HCT116 (cell line): ENCODE measurements around the gene PPP2R5A. TPM values are rescaled to one million over a fixed set of nuclear protein-coding genes. Genes with fewer than 3 reads are reported as not detected.

Experiments
- ATAC-seq: fragments of 200-7000 bp; cut with Tn5 transposase; 2 replicates; pipeline ENCODE4 v1.9.1; 2020; ENCODE audit warnings: mild to moderate bottlenecking, moderate library complexity
- BruUV-seq: library from RNA; stranded (reverse); fragments of 400-500 nt; replicated peaks from 2 replicates; lab custom pipeline; 2021; lab: Mats Ljungman, UMichigan
- CTCF ChIA-PET: fragments of 300-600 bp; sonication (Branson Sonifier 250); formaldehyde crosslinking; loops from one replicate; lab custom pipeline; 2021; ENCODE audit warnings: antibody characterized with exemption; lab: Charles Lee
- POLR2A ChIA-PET: fragments of 300-600, 350-600 bp; sonication (Branson Sonifier 250); formaldehyde crosslinking; loops from one replicate; lab custom pipeline; 2021; ENCODE audit warnings: antibody characterized with exemption; lab: Charles Lee
- RAD21 ChIA-PET, 2 experiments: fragments of 300-600 bp; sonication (Branson Sonifier 250); formaldehyde crosslinking; loops; one replicate each; lab custom pipeline; 2023; ENCODE audit warnings: low total read pairs in 2 of 2; ENCODE audit not compliant: uncharacterized antibody in 2 of 2, unreplicated experiment in 2 of 2, low non-redundant PET in 1 of 2; lab: Charles Lee
- DNase-seq: peaks from one replicate; pipeline ENCODE4 v3.0.0-alpha.2; 2010; ENCODE audit warnings: low read depth, low spot score
- H2AFZ ChIP-seq: fragments of 200-600 bp; shearing (Covaris generic), sonication (generic); 2 replicates; pipeline ENCODE4 v1.6.1; 2017; ENCODE audit warnings: low read depth, mixed run types, mixed read lengths, antibody characterized with exemption, low read length; ENCODE audit not compliant: poor library complexity, severe bottlenecking
- H3K27ac ChIP-seq: 2 replicates; pipeline ENCODE4 v1.5.1; 2012; ENCODE audit warnings: low read depth, low read length
- H3K27me3 ChIP-seq: fragments of 200-600 bp; sonication (generic); 2 replicates; pipeline ENCODE4 v1.6.1; 2016; ENCODE audit warnings: mixed run types, low read length, mixed read lengths; ENCODE audit not compliant: insufficient read depth
- H3K36me3 ChIP-seq, 2 experiments: fragments of 200-500 bp in 1 of 2; fragments of 200-600 bp in 1 of 2; sonication (Bioruptor generic) in 1 of 2; sonication (generic) in 1 of 2; 2 replicates each; pipeline versions ENCODE4 v1.5.1 to v1.6.1; 2014 to 2016; ENCODE audit warnings: low read length in 2 of 2, inconsistent platforms in 1 of 2, mixed read lengths in 1 of 2, mixed run types in 1 of 2; ENCODE audit not compliant: insufficient read depth in 2 of 2, control insufficient read depth in 1 of 2
- H3K4me1 ChIP-seq, 2 experiments: fragments of 200-600 bp in 1 of 2; sonication (generic) in 1 of 2; 2 replicates each; pipeline versions ENCODE4 v1.5.1 to v1.6.1; 2012 to 2017; ENCODE audit warnings: low read length in 2 of 2, inconsistent platforms in 1 of 2, mild to moderate bottlenecking in 1 of 2, mixed read lengths in 1 of 2, mixed run types in 1 of 2, moderate library complexity in 1 of 2; ENCODE audit not compliant: insufficient read depth in 2 of 2, control insufficient read depth in 1 of 2
- H3K4me2 ChIP-seq: fragments of 200-600 bp; sonication (generic); 2 replicates; pipeline ENCODE4 v1.6.1; 2017; ENCODE audit warnings: mixed run types, low read length, mixed read lengths
- H3K4me3 ChIP-seq, 2 experiments: fragments of 200-600 bp in 1 of 2; sonication (generic) in 1 of 2; replicated peaks in 1 of 2; 2 replicates each; pipeline ENCODE4 v1.5.1; 2011 to 2016; ENCODE audit warnings: low read length in 2 of 2, control low read depth in 1 of 2, low read depth in 1 of 2, mild to moderate bottlenecking in 1 of 2, mixed read lengths in 1 of 2, mixed run types in 1 of 2
- H3K79me2 ChIP-seq: fragments of 200-600 bp; sonication (generic); 2 replicates; pipeline ENCODE4 v1.6.1; 2017; ENCODE audit warnings: mild to moderate bottlenecking, mixed run types, low read length, moderate library complexity, mixed read lengths; ENCODE audit not compliant: insufficient read depth
- H3K9ac ChIP-seq: fragments of 200-600 bp; sonication (generic); 2 replicates; pipeline ENCODE4 v1.6.1; 2016; ENCODE audit warnings: low read length, mixed read lengths
- H3K9me2 ChIP-seq: fragments of 200-600 bp; sonication (generic), shearing (Covaris generic); 2 replicates; pipeline ENCODE4 v1.6.1; 2017; ENCODE audit warnings: mixed run types, mild to moderate bottlenecking, moderate library complexity; ENCODE audit not compliant: insufficient read depth
- H3K9me3 ChIP-seq, 2 experiments: fragments of 200-500 bp in 1 of 2; fragments of 200-600 bp in 1 of 2; sonication (Bioruptor generic) in 1 of 2; sonication (generic) in 1 of 2; 2 replicates each; pipeline ENCODE4 v1.6.1; 2014 to 2017; ENCODE audit warnings: low read length in 2 of 2, mixed read lengths in 2 of 2, inconsistent platforms in 1 of 2, low read depth in 1 of 2, mild to moderate bottlenecking in 1 of 2, mixed run types in 1 of 2, moderate library complexity in 1 of 2; ENCODE audit not compliant: control insufficient read depth in 1 of 2, insufficient read depth in 1 of 2
- H4K20me1 ChIP-seq: fragments of 200-600 bp; sonication (generic), shearing (Covaris generic); 2 replicates; pipeline ENCODE4 v1.6.1; 2017; ENCODE audit warnings: mixed run types, mild to moderate bottlenecking, moderate library complexity; ENCODE audit not compliant: insufficient read depth
- CBX3 ChIP-seq: IDR thresholded peaks from 2 replicates; pipeline ENCODE4 v1.6.1; 2012; ENCODE audit warnings: low read depth
- CEBPB ChIP-seq: IDR thresholded peaks from 2 replicates; pipeline ENCODE4 v1.6.1; 2012; ENCODE audit warnings: low read depth
- EGR1 ChIP-seq: IDR thresholded peaks from 2 replicates; pipeline ENCODE4 v1.6.1; 2012; ENCODE audit warnings: low read depth
- ELF1 ChIP-seq: IDR thresholded peaks from 2 replicates; pipeline ENCODE4 v1.6.1; 2012; ENCODE audit warnings: low read depth, borderline replicate concordance
- EZH2 ChIP-seq: fragments of 200-600 bp; sonication (generic); IDR thresholded peaks from 2 replicates; pipeline ENCODE4 v1.6.1; 2017; ENCODE audit warnings: antibody characterized with exemption, mixed run types
- FOSL1 ChIP-seq: IDR thresholded peaks from 2 replicates; pipeline ENCODE4 v1.6.1; 2012; ENCODE audit warnings: low read depth
- JUND ChIP-seq: IDR thresholded peaks from 2 replicates; pipeline ENCODE4 v1.6.1; 2012
- POLR2A ChIP-seq: IDR thresholded peaks from 2 replicates; pipeline ENCODE4 v1.7.0; 2011; ENCODE audit warnings: borderline replicate concordance; ENCODE audit not compliant: insufficient read depth, insufficient read length; ENCODE audit errors: extremely low read depth
- POLR2AphosphoS5 ChIP-seq: IDR thresholded peaks from 2 replicates; pipeline ENCODE4 v1.6.1; 2011; ENCODE audit warnings: mild to moderate bottlenecking, low read depth, low read length, moderate library complexity
- RAD21 ChIP-seq: IDR thresholded peaks from 2 replicates; pipeline ENCODE4 v1.6.1; 2012; ENCODE audit warnings: low read depth, mild to moderate bottlenecking
- REST ChIP-seq: IDR thresholded peaks from 2 replicates; pipeline ENCODE4 v1.6.1; 2012; ENCODE audit warnings: low read depth
- SRF ChIP-seq: IDR thresholded peaks from 2 replicates; pipeline ENCODE4 v1.6.1; 2012; ENCODE audit warnings: low read depth
- TCF7L2 ChIP-seq: IDR thresholded peaks from 2 replicates; pipeline ENCODE4 v1.7.0; 2011; ENCODE audit warnings: borderline replicate concordance, inconsistent platforms; ENCODE audit not compliant: insufficient read depth, insufficient read length; ENCODE audit errors: extremely low read depth
- YY1 ChIP-seq: IDR thresholded peaks from 2 replicates; pipeline ENCODE4 v1.6.1; 2011; ENCODE audit warnings: low read length, low read depth, moderate library complexity, mild to moderate bottlenecking; ENCODE audit not compliant: insufficient replicate concordance; ENCODE audit errors: extremely low read depth
- ZBTB33 ChIP-seq: IDR thresholded peaks from 2 replicates; pipeline ENCODE4 v1.6.1; 2011; ENCODE audit warnings: mild to moderate bottlenecking, low read length, moderate library complexity; ENCODE audit not compliant: insufficient replicate concordance; ENCODE audit errors: extremely low read depth
- intact Hi-C: fragments of 100-400 bp; cut with micrococcal nuclease; formaldehyde crosslinking; loops from 2 replicates; pipeline ENCODE4 v1.10.0; 2022
- total RNA-seq: library from RNA; stranded (reverse); gene quantifications from one replicate; pipeline ENCODE4 v1.2.1, GENCODE V29; 2021; ENCODE audit not compliant: unreplicated experiment
- TF ChIP-seq, protein P1 (sequence below): IDR thresholded peaks from 2 replicates; pipeline ENCODE4 v1.6.1; 2012
- TF ChIP-seq, protein P2 (sequence below): IDR thresholded peaks from 2 replicates; pipeline ENCODE4 v1.6.1; 2012

The PPP2R5A gene
- total RNA-seq, 1 experiment from 2014 or later = 33.1 TPM

DNA sequence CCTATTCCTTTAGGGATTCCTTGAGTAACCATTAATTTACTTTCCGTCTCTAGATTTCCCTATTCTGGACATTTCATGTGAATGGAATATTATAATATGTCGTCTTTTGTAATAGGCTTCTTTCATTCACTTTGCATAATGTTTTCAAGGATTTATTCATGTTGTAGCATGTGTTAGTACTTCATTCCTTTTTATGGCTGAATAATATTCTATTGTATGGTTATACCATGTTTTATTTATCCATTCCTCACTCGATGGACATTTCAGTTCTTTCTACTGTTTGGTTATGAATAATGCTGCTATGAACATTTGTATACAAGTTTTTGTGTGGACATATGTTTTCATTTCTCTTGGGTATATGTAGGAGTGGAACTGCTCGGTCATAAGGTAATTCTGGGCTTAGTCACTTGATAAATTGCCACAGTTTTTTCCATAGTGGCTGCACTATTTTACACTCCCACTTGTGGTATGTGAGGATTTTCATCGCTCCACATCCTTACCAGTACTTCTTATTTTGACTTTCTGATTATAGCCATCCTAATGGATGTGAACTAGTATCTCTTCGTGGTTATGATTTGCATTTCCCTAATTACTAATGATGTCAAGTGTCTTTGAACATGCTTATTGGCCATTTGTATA is 17.7 kb downstream of the PPP2R5A start:
- RAD21 ChIA-PET = no interaction called here
- peaks cover 70% of the 10 kb centered on the region for H3K79me2 ChIP-seq
- H3K9me3 ChIP-seq = no peaks in the 10 kb centered on the region
- CTCF ChIA-PET = no interaction called here
- no peak for TF ChIP-seq POLR2AphosphoS5
- TF ChIP-seq EZH2 = no peak
- TF ChIP-seq REST = no peak
- no peak for TF ChIP-seq RAD21
- TF ChIP-seq, protein P1, sequence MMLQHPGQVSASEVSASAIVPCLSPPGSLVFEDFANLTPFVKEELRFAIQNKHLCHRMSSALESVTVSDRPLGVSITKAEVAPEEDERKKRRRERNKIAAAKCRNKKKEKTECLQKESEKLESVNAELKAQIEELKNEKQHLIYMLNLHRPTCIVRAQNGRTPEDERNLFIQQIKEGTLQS = no peak
- no peak for TF ChIP-seq JUND
- TF ChIP-seq TCF7L2 = no peak
- no peak for TF ChIP-seq FOSL1
- no peak for TF ChIP-seq SRF
- no peak for TF ChIP-seq CBX3
- no peak for TF ChIP-seq ZBTB33
- TF ChIP-seq POLR2A = no peak
- TF ChIP-seq EGR1 = no peak
- no peak for TF ChIP-seq YY1
- TF ChIP-seq ELF1 = no peak
- TF ChIP-seq, protein P2, sequence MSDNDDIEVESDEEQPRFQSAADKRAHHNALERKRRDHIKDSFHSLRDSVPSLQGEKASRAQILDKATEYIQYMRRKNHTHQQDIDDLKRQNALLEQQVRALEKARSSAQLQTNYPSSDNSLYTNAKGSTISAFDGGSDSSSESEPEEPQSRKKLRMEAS = no peak
- TF ChIP-seq CEBPB = no peak
- no peak overlapping the region for H3K4me3 ChIP-seq
- BruUV-seq = no TSS peak
- POLR2A ChIA-PET = no interaction called here
- no peaks in the 10 kb centered on the region for H3K36me3 ChIP-seq
- no peak overlapping the region for H3K27ac ChIP-seq
- H3K9ac ChIP-seq = no peak overlapping the region
- DNase-seq (no peak), ATAC-seq (no peak)
- H3K27me3 ChIP-seq = no peaks in the 10 kb centered on the region
- no peaks in the 10 kb centered on the region for H3K9me2 ChIP-seq
- intact Hi-C loops = no loop called here
- no peaks in the 10 kb centered on the region for H4K20me1 ChIP-seq
- no peak overlapping the region for H2AFZ ChIP-seq
- peaks cover 0 to 3% of the 10 kb centered on the region in 2 experiments; a peak in 2 of 4 replicates for H3K4me1 ChIP-seq
- no peak overlapping the region for H3K4me2 ChIP-seq
